ENCODE measurements around the gene DPP10. TPM values are rescaled to one million over a fixed set of nuclear protein-coding genes. Genes with fewer than 3 reads are reported as not detected.

Gene DPP10
- total RNA-seq, 6 experiments from 2014 or later: not detected

DNA sequence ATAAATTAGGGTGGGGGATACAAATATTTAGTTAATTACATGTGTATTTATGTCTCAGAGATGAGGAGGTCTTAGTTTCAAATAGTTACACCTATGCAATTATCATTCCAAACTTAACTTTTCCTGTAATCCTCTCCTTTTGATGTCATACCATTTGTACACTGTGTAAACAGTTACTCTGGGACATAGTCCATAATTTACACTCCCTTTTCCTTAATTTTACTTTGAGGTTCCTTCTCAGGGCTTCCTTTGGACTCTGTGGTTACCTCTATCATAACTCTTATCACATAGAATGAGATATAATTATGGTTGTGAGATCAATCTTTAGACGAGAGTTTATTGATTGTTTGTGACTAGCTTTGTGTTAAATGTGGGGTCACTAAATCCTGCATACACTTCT lies 84.4 kb downstream of the DPP10 start:
- Mint-ChIP-seq H3K27ac (no peak overlapping the region), H3K9me3 (peaks cover 28% of the 10 kb centered on the region), H3K4me3 (no peak overlapping the region), H3K36me3 (ENCODE audit: low read depth) (no peaks in the 10 kb centered on the region), H3K4me1 (ENCODE audit: low read depth) (no peaks in the 10 kb centered on the region), H3K27me3 (ENCODE audit: insufficient read depth) (no peaks in the 10 kb centered on the region; the same call in 1 of the 2 replicates)
- no peak for DNase-seq
- TF ChIP-seq, protein P1, sequence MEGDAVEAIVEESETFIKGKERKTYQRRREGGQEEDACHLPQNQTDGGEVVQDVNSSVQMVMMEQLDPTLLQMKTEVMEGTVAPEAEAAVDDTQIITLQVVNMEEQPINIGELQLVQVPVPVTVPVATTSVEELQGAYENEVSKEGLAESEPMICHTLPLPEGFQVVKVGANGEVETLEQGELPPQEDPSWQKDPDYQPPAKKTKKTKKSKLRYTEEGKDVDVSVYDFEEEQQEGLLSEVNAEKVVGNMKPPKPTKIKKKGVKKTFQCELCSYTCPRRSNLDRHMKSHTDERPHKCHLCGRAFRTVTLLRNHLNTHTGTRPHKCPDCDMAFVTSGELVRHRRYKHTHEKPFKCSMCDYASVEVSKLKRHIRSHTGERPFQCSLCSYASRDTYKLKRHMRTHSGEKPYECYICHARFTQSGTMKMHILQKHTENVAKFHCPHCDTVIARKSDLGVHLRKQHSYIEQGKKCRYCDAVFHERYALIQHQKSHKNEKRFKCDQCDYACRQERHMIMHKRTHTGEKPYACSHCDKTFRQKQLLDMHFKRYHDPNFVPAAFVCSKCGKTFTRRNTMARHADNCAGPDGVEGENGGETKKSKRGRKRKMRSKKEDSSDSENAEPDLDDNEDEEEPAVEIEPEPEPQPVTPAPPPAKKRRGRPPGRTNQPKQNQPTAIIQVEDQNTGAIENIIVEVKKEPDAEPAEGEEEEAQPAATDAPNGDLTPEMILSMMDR (IDR thresholded peaks at IDR 0.05): no peak

DNA sequence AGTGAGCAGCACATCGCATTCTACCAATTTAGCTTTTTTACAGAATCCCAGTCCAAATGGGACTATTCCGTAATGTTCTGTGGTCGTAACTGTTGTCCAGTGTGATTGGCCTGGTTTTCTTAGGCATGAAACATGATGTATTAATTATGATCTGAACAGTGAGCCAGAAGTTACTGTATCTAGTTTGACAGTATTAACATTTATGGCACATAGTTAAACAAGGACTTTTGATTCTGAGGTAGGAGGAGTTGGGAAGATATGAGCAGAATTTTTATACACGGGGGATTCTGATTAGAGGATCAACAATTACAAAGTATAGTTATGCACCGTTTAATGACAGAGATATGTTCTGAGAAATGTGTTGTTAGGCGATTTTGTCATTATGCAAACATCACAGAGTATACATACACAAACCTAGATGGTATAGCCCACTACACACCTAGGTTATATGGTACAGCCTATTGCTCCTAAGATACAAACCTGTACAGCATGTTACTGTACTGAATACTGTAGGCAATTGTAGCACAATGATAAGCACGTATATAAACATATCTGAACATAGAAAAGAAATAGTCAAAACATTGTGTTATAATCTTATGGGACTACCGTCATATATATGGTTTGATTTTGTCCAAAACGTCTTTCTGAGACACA lies 85.0 kb downstream of the DPP10 start:
- DNase-seq: no peak
- TF ChIP-seq, protein P1 (IDR thresholded peaks at IDR 0.05): no peak
- Mint-ChIP-seq H3K4me1 (ENCODE audit: low read depth) (no peaks in the 10 kb centered on the region), H3K36me3 (ENCODE audit: low read depth) (no peaks in the 10 kb centered on the region), H3K27ac (no peak overlapping the region), H3K4me3 (no peak overlapping the region), H3K9me3 (peaks cover 27% of the 10 kb centered on the region), H3K27me3 (ENCODE audit: insufficient read depth) (no peaks in the 10 kb centered on the region; the same call in 1 of the 2 replicates)

DNA sequence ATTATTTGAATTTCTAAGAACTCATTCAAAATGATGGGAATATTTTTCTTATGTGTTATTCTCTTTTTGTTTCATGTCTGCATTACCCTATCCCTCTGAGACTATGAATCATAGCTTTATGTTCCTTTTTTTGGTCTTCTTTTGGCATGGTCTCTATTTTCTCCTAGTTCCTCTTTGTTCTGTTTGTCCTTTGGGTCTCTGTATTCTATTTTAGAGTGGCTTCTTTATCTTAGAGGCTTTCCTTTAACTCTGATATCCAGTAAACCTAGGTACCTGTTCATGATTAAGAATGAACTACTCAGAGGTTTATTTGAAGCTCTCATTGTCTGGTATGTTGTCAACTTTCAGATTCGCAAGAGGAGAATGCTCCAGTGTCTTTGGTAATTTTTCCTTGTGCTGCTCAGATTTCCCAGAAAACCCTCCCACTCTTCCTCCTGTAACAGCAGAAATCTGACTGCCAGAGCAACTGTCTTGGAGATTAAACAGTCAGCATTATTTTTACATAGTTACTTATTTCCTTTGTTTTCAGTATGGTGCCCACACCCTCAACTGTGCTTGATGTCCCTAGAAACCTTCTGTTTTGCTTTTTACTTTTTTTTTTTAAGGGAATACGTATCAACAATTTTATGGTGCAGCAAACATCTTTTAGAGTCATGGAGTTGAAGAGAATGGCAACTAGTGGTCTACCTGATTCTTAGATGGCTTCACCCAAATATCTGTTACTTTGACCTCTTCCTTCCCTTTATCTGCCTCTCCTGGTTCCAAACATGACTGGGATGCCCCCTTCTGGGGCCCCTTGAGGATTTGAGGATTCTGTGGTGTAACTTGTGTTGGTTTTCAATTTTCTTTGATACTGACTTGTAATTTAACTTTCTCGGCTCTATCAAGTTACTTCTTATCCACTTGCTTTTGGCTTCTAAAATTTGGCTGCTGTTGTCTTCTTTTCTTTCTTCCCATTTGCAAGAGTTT lies 92.0 kb downstream of the DPP10 start:
- Mint-ChIP-seq H3K4me1 (ENCODE audit: low read depth) (no peaks in the 10 kb centered on the region), H3K27me3 (ENCODE audit: insufficient read depth) (no peaks in the 10 kb centered on the region), H3K27ac (no peak overlapping the region), H3K9me3 (peaks cover 16% of the 10 kb centered on the region), H3K4me3 (no peak overlapping the region), H3K36me3 (ENCODE audit: low read depth) (no peaks in the 10 kb centered on the region)
- DNase-seq: no peak
- TF ChIP-seq, protein P1 (IDR thresholded peaks at IDR 0.05): no peak

DNA sequence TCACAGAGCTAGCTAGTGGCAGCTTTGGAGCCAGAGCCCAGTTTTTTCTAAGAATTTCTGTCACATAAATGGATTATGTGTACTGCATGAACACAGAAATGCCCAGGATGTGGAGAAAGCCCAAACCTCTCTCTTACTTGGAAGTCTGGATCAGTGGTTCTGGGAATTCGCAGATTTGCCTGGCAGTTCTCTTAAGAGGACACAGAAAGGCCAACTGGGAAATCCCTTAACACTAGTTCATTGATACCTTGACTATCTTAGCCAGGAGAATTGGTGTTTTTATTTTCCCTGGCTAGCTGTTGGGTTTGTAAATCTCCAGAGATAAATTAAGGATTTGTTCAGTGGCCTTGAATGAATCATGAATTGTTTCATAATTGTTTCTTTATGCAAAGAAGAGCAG lies 95.3 kb downstream of the DPP10 start:
- Mint-ChIP-seq H3K9me3 (peaks cover 12% of the 10 kb centered on the region), H3K4me3 (no peak overlapping the region), H3K27me3 (ENCODE audit: insufficient read depth) (no peaks in the 10 kb centered on the region), H3K27ac (no peak overlapping the region), H3K4me1 (ENCODE audit: low read depth) (no peaks in the 10 kb centered on the region; the same call in 1 of the 2 replicates), H3K36me3 (ENCODE audit: low read depth) (no peaks in the 10 kb centered on the region)
- TF ChIP-seq, protein P1 (IDR thresholded peaks at IDR 0.05): no peak
- no peak for DNase-seq

DNA sequence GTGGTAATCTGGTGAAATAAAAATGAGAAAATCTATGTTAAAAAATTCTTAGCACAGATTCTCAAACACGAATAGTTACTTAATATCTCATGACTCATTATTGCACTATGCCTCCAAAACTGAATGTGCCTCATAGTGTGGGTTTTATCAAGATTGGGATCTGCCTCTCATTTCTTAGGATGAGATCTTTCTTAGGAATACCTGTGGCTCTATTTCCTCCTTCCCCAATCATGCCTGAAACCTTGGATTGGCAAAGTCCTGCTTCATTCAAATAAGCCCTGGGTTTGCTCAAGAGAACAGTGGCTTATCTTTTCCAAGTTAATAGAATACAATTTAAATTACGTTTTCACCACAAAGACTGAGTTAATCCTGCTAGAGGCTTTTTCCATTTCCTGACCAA lies 100.3 kb downstream of the DPP10 start:
- no peak for DNase-seq
- Mint-ChIP-seq H3K4me1 (ENCODE audit: low read depth) (no peaks in the 10 kb centered on the region; the same call in 1 of the 2 replicates), H3K27ac (no peak overlapping the region), H3K4me3 (no peak overlapping the region), H3K27me3 (ENCODE audit: insufficient read depth) (no peaks in the 10 kb centered on the region), H3K9me3 (peaks cover 4% of the 10 kb centered on the region; the same call in 1 of the 2 replicates), H3K36me3 (ENCODE audit: low read depth) (no peaks in the 10 kb centered on the region)
- TF ChIP-seq, protein P1 (IDR thresholded peaks at IDR 0.05): no peak

Measured in HFFc6 (cell line).